Neural progenitor cell (in vitro differentiated cells): ENCODE results near the gene RB1. TPM values are rescaled to one million over a fixed set of nuclear protein-coding genes. Genes with fewer than 3 reads are reported as not detected.

Experiments
- DNase-seq: peaks from one replicate; pipeline ENCODE4 v3.0.0-alpha.2; 2016; ENCODE audit warnings: low spot score
- H2AFZ ChIP-seq: fragments of 200-600 bp; sonication (generic); replicated peaks from 2 replicates; pipeline ENCODE4 v1.6.1; 2016; ENCODE audit warnings: antibody characterized with exemption
- H3F3A ChIP-seq: fragments of 200-600 bp; sonication (generic); 2 replicates; pipeline ENCODE4 v1.6.1; 2016; ENCODE audit warnings: antibody characterized with exemption, low read depth
- H3K27ac ChIP-seq: fragments of 200-600 bp; sonication (generic); 2 replicates; pipeline ENCODE4 v1.5.1; 2016; ENCODE audit warnings: mild to moderate bottlenecking
- H3K27me3 ChIP-seq: fragments of 200-600 bp; sonication (generic); 2 replicates; pipeline ENCODE4 v1.6.1; 2016; ENCODE audit warnings: mild to moderate bottlenecking, moderate library complexity
- H3K36me3 ChIP-seq: fragments of 200-600 bp; sonication (generic); 2 replicates; pipeline ENCODE4 v1.5.1; 2016
- H3K4me1 ChIP-seq: fragments of 200-600 bp; sonication (generic); 2 replicates; pipeline ENCODE4 v1.6.1; 2016; ENCODE audit warnings: mixed run types
- H3K4me2 ChIP-seq: fragments of 200-600 bp; sonication (generic); 2 replicates; pipeline ENCODE4 v1.6.1; 2016
- H3K4me3 ChIP-seq: fragments of 200-600 bp; sonication (generic); 2 replicates; pipeline ENCODE4 v1.5.1; 2016
- H3K79me2 ChIP-seq: fragments of 200-600 bp; sonication (generic); 2 replicates; pipeline ENCODE4 v1.6.1; 2016; ENCODE audit warnings: low read depth
- H3K9ac ChIP-seq: fragments of 200-600 bp; sonication (generic); 2 replicates; pipeline ENCODE4 v1.6.1; 2016
- H3K9me3 ChIP-seq: fragments of 200-600 bp; sonication (generic); 2 replicates; pipeline ENCODE4 v1.5.1; 2016; ENCODE audit warnings: low read depth
- H4K20me1 ChIP-seq: fragments of 200-600 bp; sonication (generic); 2 replicates; pipeline ENCODE4 v1.6.1; 2016; ENCODE audit warnings: low read depth
- H3K27ac Mint-ChIP-seq: 3 replicates; pipeline ENCODE4 v1.8.0; 2021; ENCODE audit warnings: mixed read lengths
- H3K27me3 Mint-ChIP-seq: 2 replicates; pipeline ENCODE4 v1.8.0; 2022; ENCODE audit warnings: low read depth, mild to moderate bottlenecking, inconsistent platforms, moderate library complexity, mixed read lengths; ENCODE audit not compliant: insufficient read depth
- H3K36me3 Mint-ChIP-seq: 3 replicates; pipeline ENCODE4 v1.8.0; 2021; ENCODE audit warnings: mixed read lengths
- H3K4me1 Mint-ChIP-seq: 3 replicates; pipeline ENCODE4 v1.8.0; 2021; ENCODE audit warnings: mixed read lengths
- H3K4me3 Mint-ChIP-seq: 3 replicates; pipeline ENCODE4 v1.8.0; 2021; ENCODE audit warnings: mild to moderate bottlenecking, moderate library complexity, mixed read lengths
- H3K9me3 Mint-ChIP-seq: 3 replicates; pipeline ENCODE4 v1.8.0; 2020; ENCODE audit warnings: mixed read lengths
- CTCF ChIP-seq: fragments of 200-600 bp; sonication (generic); IDR thresholded peaks from 2 replicates; pipeline ENCODE4 v1.5.1; 2017; ENCODE audit warnings: antibody characterized with exemption, mild to moderate bottlenecking
- EZH2 ChIP-seq: fragments of 200-600 bp; sonication (generic); IDR thresholded peaks from 2 replicates; pipeline ENCODE4 v1.6.1; 2017; ENCODE audit warnings: antibody characterized with exemption, mild to moderate bottlenecking, moderate library complexity
- EZH2phosphoT487 ChIP-seq: fragments of 200-600 bp; sonication (generic); IDR thresholded peaks from 2 replicates; pipeline ENCODE4 v1.6.1; 2017; ENCODE audit warnings: antibody characterized with exemption
- total RNA-seq: library from RNA; depleted of rRNA; stranded (reverse); fragments of >200 nt; gene quantifications from 2 replicates; pipeline ENCODE4 v1.2.3, GENCODE V29; 2015; ENCODE audit warnings: low replicate concordance

RB1 gene
- total RNA-seq, 1 donor from 2014 or later = 39.5 TPM

- DNase-seq = no peak
- Histone ChIP-seq H3K9me3 (no peaks in the 10 kb centered on the region), H3K79me2 (no peaks in the 10 kb centered on the region), H2AFZ (no peak overlapping the region), H3K4me3 (no peak overlapping the region), H3F3A (no peaks in the 10 kb centered on the region), H3K9ac (no peak overlapping the region), H3K4me1 (no peaks in the 10 kb centered on the region), H3K4me2 (no peak overlapping the region), H4K20me1 (no peaks in the 10 kb centered on the region), H3K27ac (no peak overlapping the region), H3K27me3 (no peaks in the 10 kb centered on the region), H3K36me3 (no peaks in the 10 kb centered on the region)
- Mint-ChIP-seq H3K36me3 (peaks cover 3% of the 10 kb centered on the region), H3K4me1 (no peaks in the 10 kb centered on the region), H3K9me3 (no peaks in the 10 kb centered on the region), H3K27ac (no peak overlapping the region), H3K27me3 (no peaks in the 10 kb centered on the region), H3K4me3 (no peak overlapping the region)
- TF ChIP-seq EZH2phosphoT487 = no peak
- TF ChIP-seq EZH2 = no peak
- TF ChIP-seq CTCF = no peak
Observed at GRCh38 chr13:48273346-48273745, 30.2 kb upstream of the RB1 start.

GRCh38 chr13:48275507-48275906 lies 28.0 kb upstream of the RB1 start:
- Histone ChIP-seq H2AFZ (no peak overlapping the region), H3K4me3 (no peak overlapping the region), H3K27me3 (no peaks in the 10 kb centered on the region), H3F3A (no peaks in the 10 kb centered on the region), H3K27ac (no peak overlapping the region), H3K79me2 (no peaks in the 10 kb centered on the region), H3K9ac (no peak overlapping the region), H3K4me1 (no peaks in the 10 kb centered on the region), H3K36me3 (no peaks in the 10 kb centered on the region), H3K4me2 (no peak overlapping the region), H4K20me1 (no peaks in the 10 kb centered on the region), H3K9me3 (no peaks in the 10 kb centered on the region)
- Mint-ChIP-seq H3K36me3 (peaks cover 3% of the 10 kb centered on the region), H3K27ac (no peak overlapping the region), H3K27me3 (no peaks in the 10 kb centered on the region), H3K9me3 (no peaks in the 10 kb centered on the region), H3K4me3 (no peak overlapping the region), H3K4me1 (no peaks in the 10 kb centered on the region)
- TF ChIP-seq CTCF = no peak
- no peak for TF ChIP-seq EZH2phosphoT487
- TF ChIP-seq EZH2 = no peak
- DNase-seq = no peak

DNA sequence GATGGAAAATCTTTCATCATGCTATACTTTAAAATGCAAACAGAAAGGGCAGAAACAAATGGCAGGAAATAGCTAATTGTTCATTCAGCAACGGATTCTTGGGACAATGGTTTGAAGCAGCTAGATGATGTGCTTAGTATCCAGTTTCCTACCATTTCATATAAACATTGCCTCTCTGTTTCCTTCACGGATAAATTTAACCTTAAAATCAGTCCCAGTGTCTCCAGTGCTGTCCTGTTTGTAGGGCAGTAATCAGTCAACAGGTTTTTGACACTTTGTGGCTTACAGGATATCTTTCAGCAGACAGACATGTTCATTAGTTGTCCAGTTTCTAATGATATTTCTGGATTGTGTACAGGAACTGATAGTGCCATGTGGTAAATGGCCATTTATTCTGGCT lies 24.7 kb upstream of the RB1 start:
- no peak overlapping the region for H3K27ac Mint-ChIP-seq
- no peak overlapping the region for H2AFZ ChIP-seq
- TF ChIP-seq CTCF = no peak
- no peak for TF ChIP-seq EZH2
- no peak for TF ChIP-seq EZH2phosphoT487
- H3K4me1 Mint-ChIP-seq = no peaks in the 10 kb centered on the region
- no peak for DNase-seq
- no peak overlapping the region for H3K27ac ChIP-seq
- no peaks in the 10 kb centered on the region for H3K4me1 ChIP-seq
- H3K4me3 Mint-ChIP-seq = no peak overlapping the region
- H3K9ac ChIP-seq = no peak overlapping the region
- H3K9me3 Mint-ChIP-seq = no peaks in the 10 kb centered on the region
- no peaks in the 10 kb centered on the region for H3K9me3 ChIP-seq
- no peaks in the 10 kb centered on the region for H3F3A ChIP-seq
- no peaks in the 10 kb centered on the region for H3K79me2 ChIP-seq
- no peak overlapping the region for H3K4me3 ChIP-seq
- peaks cover 3% of the 10 kb centered on the region for H3K36me3 Mint-ChIP-seq
- no peaks in the 10 kb centered on the region for H3K27me3 ChIP-seq
- H4K20me1 ChIP-seq = no peaks in the 10 kb centered on the region
- no peaks in the 10 kb centered on the region for H3K36me3 ChIP-seq
- H3K27me3 Mint-ChIP-seq = no peaks in the 10 kb centered on the region
- H3K4me2 ChIP-seq = no peak overlapping the region
